Neural progenitor cell (in vitro differentiated cells): ENCODE data around the gene DEXI.

Experiments used
- CTCF ChIP-seq: fragments of 200-600 bp; sonication (generic); IDR thresholded peaks from 2 replicates; pipeline ENCODE4 v1.5.1; 2017; ENCODE audit warnings: antibody characterized with exemption, mild to moderate bottlenecking
- EZH2 ChIP-seq: fragments of 200-600 bp; sonication (generic); IDR thresholded peaks from 2 replicates; pipeline ENCODE4 v1.6.1; 2017; ENCODE audit warnings: antibody characterized with exemption, mild to moderate bottlenecking, moderate library complexity
- EZH2phosphoT487 ChIP-seq: fragments of 200-600 bp; sonication (generic); IDR thresholded peaks from 2 replicates; pipeline ENCODE4 v1.6.1; 2017; ENCODE audit warnings: antibody characterized with exemption

GRCh38 chr16:10964891-10965326, 22.6 kb upstream of the DEXI start:
- no peak for TF ChIP-seq CTCF
- TF ChIP-seq EZH2 = no peak
- TF ChIP-seq EZH2phosphoT487 = no peak
